Skeletal muscle tissue (tissue), 4 donors: ENCODE data around the gene SPRR2B. TPM values are rescaled to one million over a fixed set of nuclear protein-coding genes. Genes with fewer than 3 reads are reported as not detected.
"Not testable (repeated sequence)": the region's sequence is repeated elsewhere in the genome, so short reads cannot be mapped to it uniquely, and the experiment has no call there.

Experiments used
- H3K27ac ChIP-seq: one replicate; pipeline ENCODE4 v1.7.0; 2013; ENCODE audit warnings: mild to moderate bottlenecking, low read depth, low read length, inconsistent platforms
- H3K27me3 ChIP-seq, 3 donors: one replicate each; pipeline ENCODE4 v1.7.0; 2013; ENCODE audit warnings: low read length in 3 of 3; ENCODE audit not compliant: control insufficient read depth in 3 of 3, insufficient read depth in 3 of 3
- H3K36me3 ChIP-seq, 3 donors: one replicate each; pipeline ENCODE4 v1.7.0; 2013; ENCODE audit warnings: low read length in 3 of 3; ENCODE audit not compliant: control insufficient read depth in 3 of 3, insufficient read depth in 3 of 3
- H3K4me1 ChIP-seq, 3 donors: one replicate each; pipeline ENCODE4 v1.7.0; 2013; ENCODE audit warnings: low read length in 3 of 3, mild to moderate bottlenecking in 3 of 3; ENCODE audit not compliant: control insufficient read depth in 3 of 3, insufficient read depth in 3 of 3
- H3K4me3 ChIP-seq, 3 donors: one replicate each; pipeline ENCODE4 v1.7.0; 2013; ENCODE audit warnings: low read length in 3 of 3
- H3K9ac ChIP-seq, 3 donors: one replicate each; pipeline ENCODE4 v1.7.0; 2013; ENCODE audit warnings: low read length in 3 of 3, mild to moderate bottlenecking in 3 of 3, moderate library complexity in 2 of 3, low read depth in 1 of 3
- H3K9me3 ChIP-seq, 3 donors: one replicate each; pipeline ENCODE4 v1.7.0; 2013; ENCODE audit warnings: low read length in 3 of 3; ENCODE audit not compliant: control insufficient read depth in 3 of 3
- total RNA-seq: library from RNA; depleted of rRNA; stranded (reverse); fragments of >200 nt; gene quantifications from one replicate; pipeline ENCODE4 v1.2.3, GENCODE V29; 2014
- donor health status: Osteomylitis.

The SPRR2B gene
- total RNA-seq, 1 donor from 2014 or later = not detected

GRCh38 chr1:153040950-153041631 is 30.3 kb downstream of the SPRR2B start, which contains the start of gene SPRR2D:
SPRR2D (minus strand) TSS chr1:153041120; CDS start chr1:153040346, 774 bp downstream.
- H3K27me3 ChIP-seq = no peaks in the 10 kb centered on the region
- no peaks in the 10 kb centered on the region for H3K36me3 ChIP-seq
- no peak within 1 kb of the TSS for H3K27ac ChIP-seq
- no peak within 1 kb of the TSS for H3K9ac ChIP-seq
- H3K9me3 ChIP-seq = no peaks in the 10 kb centered on the region
- H3K4me3 ChIP-seq = no peak within 1 kb of the TSS
- H3K4me1 ChIP-seq = no peaks in the 10 kb centered on the region

- no peaks in the 10 kb centered on the region for H3K27me3 ChIP-seq
- no peaks in the 10 kb centered on the region for H3K36me3 ChIP-seq
- no peaks in the 10 kb centered on the region for H3K4me1 ChIP-seq
- H3K9ac ChIP-seq = no peak overlapping the region
- H3K9me3 ChIP-seq = no peaks in the 10 kb centered on the region
- H3K4me3 ChIP-seq = no peak overlapping the region
- no peak overlapping the region for H3K27ac ChIP-seq
Observed at GRCh38 chr1:153035211-153035610, 36.2 kb downstream of the SPRR2B start.

- H3K9me3 ChIP-seq = peaks cover 0 to 2% (median 0%) of the 10 kb centered on the region in 3 donors
- H3K4me1 ChIP-seq = no peaks in the 10 kb centered on the region
- H3K4me3 ChIP-seq = no peak overlapping the region
- H3K27me3 ChIP-seq = no peaks in the 10 kb centered on the region
- H3K36me3 ChIP-seq = no peaks in the 10 kb centered on the region
- H3K27ac ChIP-seq = no peak overlapping the region
- no peak overlapping the region for H3K9ac ChIP-seq
Observed at GRCh38 chr1:153032677-153033308, 38.6 kb downstream of the SPRR2B start.

GRCh38 chr1:153032073-153032472 is 39.3 kb downstream of the SPRR2B start:
- Histone ChIP-seq H3K27ac (no peak overlapping the region), H3K27me3 (no peaks in the 10 kb centered on the region), H3K9ac (no peak overlapping the region), H3K4me1 (no peaks in the 10 kb centered on the region), H3K9me3 (peaks cover 0 to 2% (median 0%) of the 10 kb centered on the region in 3 donors), H3K4me3 (no peak overlapping the region), H3K36me3 (no peaks in the 10 kb centered on the region)

- no peaks in the 10 kb centered on the region for H3K36me3 ChIP-seq
- H3K4me3 ChIP-seq = no peak within 1 kb of the TSS
- no peak within 1 kb of the TSS for H3K27ac ChIP-seq
Observed at GRCh38 chr1:153030895-153031294, 40.5 kb downstream of the SPRR2B start, which contains the start of gene SPRR1B. SPRR1B (plus strand) TSS chr1:153031203; CDS start chr1:153032346, 1,143 bp downstream.

GRCh38 chr1:153028766-153029165 is 42.6 kb downstream of the SPRR2B start:
- Histone ChIP-seq H3K36me3 (no peaks in the 10 kb centered on the region), H3K9ac (no peak overlapping the region), H3K4me3 (no peak overlapping the region), H3K4me1 (no peaks in the 10 kb centered on the region), H3K9me3 (peaks cover 0 to 2% (median 0%) of the 10 kb centered on the region in 3 donors), H3K27me3 (no peaks in the 10 kb centered on the region), H3K27ac (no peak overlapping the region)

More at GRCh38 chr1:153030895-153031294, 40.5 kb downstream of the SPRR2B start, which contains the start of gene SPRR1B:
- Histone ChIP-seq H3K4me1 (no peaks in the 10 kb centered on the region), H3K9ac (no peak within 1 kb of the TSS), H3K9me3 (peaks cover 0 to 2% (median 0%) of the 10 kb centered on the region in 3 donors), H3K27me3 (no peaks in the 10 kb centered on the region)

- Histone ChIP-seq H3K27ac (no peak overlapping the region), H3K9me3 (peaks cover 0 to 2% (median 0%) of the 10 kb centered on the region in 3 donors), H3K4me1 (no peaks in the 10 kb centered on the region), H3K36me3 (no peaks in the 10 kb centered on the region), H3K27me3 (no peaks in the 10 kb centered on the region), H3K9ac (no peak overlapping the region), H3K4me3 (no peak overlapping the region)
Observed at GRCh38 chr1:153025797-153026196, 45.6 kb downstream of the SPRR2B start.

GRCh38 chr1:153024413-153024812 is 47.0 kb downstream of the SPRR2B start:
- H3K27me3 ChIP-seq = no peaks in the 10 kb centered on the region
- H3K4me3 ChIP-seq = no peak overlapping the region
- H3K9me3 ChIP-seq = peaks cover 0 to 2% (median 0%) of the 10 kb centered on the region in 3 donors
- no peaks in the 10 kb centered on the region for H3K4me1 ChIP-seq
- H3K36me3 ChIP-seq = no peaks in the 10 kb centered on the region
- no peak overlapping the region for H3K9ac ChIP-seq
- no peak overlapping the region for H3K27ac ChIP-seq

GRCh38 chr1:153023109-153023508 is 48.3 kb downstream of the SPRR2B start:
- Histone ChIP-seq H3K27me3 (no peaks in the 10 kb centered on the region), H3K27ac (no peak overlapping the region), H3K9me3 (peaks cover 0 to 2% (median 0%) of the 10 kb centered on the region in 3 donors), H3K9ac (no peak overlapping the region), H3K36me3 (no peaks in the 10 kb centered on the region), H3K4me1 (no peaks in the 10 kb centered on the region), H3K4me3 (no peak overlapping the region)

- not testable (repeated sequence) for H3K27ac ChIP-seq, H3K4me1 ChIP-seq, H3K9me3 ChIP-seq, H3K4me3 ChIP-seq, H3K9ac ChIP-seq, H3K27me3 ChIP-seq, H3K36me3 ChIP-seq
Observed at GRCh38 chr1:153022340-153022739, 49.1 kb downstream of the SPRR2B start.
